GM23338 (cell line): ENCODE measurements around the gene CPSF3.
"Not testable (repeated sequence)": the region's sequence is repeated elsewhere in the genome, so short reads cannot be mapped to it uniquely, and the experiment has no call there.

Experiments
- CREB1 ChIP-seq: fragments of 250-450 bp; sonication (Bioruptor Pico); IDR thresholded peaks from 2 replicates; pipeline ENCODE4 v1.5.0; 2020; ENCODE audit warnings: low read depth, mild to moderate bottlenecking, moderate library complexity
- CTCF ChIP-seq, 2 experiments: fragments of 200-600 bp in 1 of 2; sonication (generic) in 1 of 2; conservative IDR thresholded peaks; 2 replicates each; pipeline versions ENCODE4 v1.5.1 to v1.6.1; 2016 to 2017; ENCODE audit warnings: antibody characterized with exemption in 2 of 2, low read depth in 2 of 2, mild to moderate bottlenecking in 2 of 2, moderate library complexity in 1 of 2
- ETS1 ChIP-seq: IDR thresholded peaks from 2 replicates; pipeline ENCODE4 v1.6.1; 2016; ENCODE audit warnings: antibody characterized with exemption
- EZH2 ChIP-seq: fragments of 200-600 bp; sonication (generic); IDR thresholded peaks from one replicate; pipeline ENCODE4 v1.8.0; 2017; ENCODE audit warnings: antibody characterized with exemption, mild to moderate bottlenecking, low read depth; ENCODE audit not compliant: unreplicated experiment
- POLR2AphosphoS5 ChIP-seq: IDR thresholded peaks from 2 replicates; pipeline ENCODE4 v1.6.1; 2016; ENCODE audit warnings: antibody characterized with exemption, low read depth
- REST ChIP-seq: IDR thresholded peaks from one replicate; pipeline ENCODE4 v1.6.1; 2018; ENCODE audit warnings: antibody characterized with exemption; ENCODE audit not compliant: unreplicated experiment
- ZNF114 ChIP-seq: fragments of 250-450 bp; sonication (Bioruptor Pico); IDR thresholded peaks from 2 replicates; pipeline ENCODE4 v1.5.0; 2020; ENCODE audit warnings: mild to moderate bottlenecking, moderate library complexity

GRCh38 chr2:9513946-9514345 lies 90.5 kb downstream of the CPSF3 start:
- not testable (repeated sequence) for TF ChIP-seq EZH2; POLR2AphosphoS5; CTCF (conservative IDR thresholded peaks at IDR 0.05; ENCODE audit: low read depth in 2 of 2); REST; ETS1; CREB1 (CRISPR knock-in tag); ZNF114 (CRISPR knock-in tag)
